GM18517 (cell line): ENCODE measurements around the gene HSPD1.

Source experiments
- ATAC-seq: cut with Tn5 transposase; IDR thresholded peaks from one replicate; pipeline ENCODE4 v1.9.1; 2021; ENCODE audit warnings: mild to moderate bottlenecking, moderate library complexity; ENCODE audit not compliant: unreplicated experiment

Gene HSPD1

DNA sequence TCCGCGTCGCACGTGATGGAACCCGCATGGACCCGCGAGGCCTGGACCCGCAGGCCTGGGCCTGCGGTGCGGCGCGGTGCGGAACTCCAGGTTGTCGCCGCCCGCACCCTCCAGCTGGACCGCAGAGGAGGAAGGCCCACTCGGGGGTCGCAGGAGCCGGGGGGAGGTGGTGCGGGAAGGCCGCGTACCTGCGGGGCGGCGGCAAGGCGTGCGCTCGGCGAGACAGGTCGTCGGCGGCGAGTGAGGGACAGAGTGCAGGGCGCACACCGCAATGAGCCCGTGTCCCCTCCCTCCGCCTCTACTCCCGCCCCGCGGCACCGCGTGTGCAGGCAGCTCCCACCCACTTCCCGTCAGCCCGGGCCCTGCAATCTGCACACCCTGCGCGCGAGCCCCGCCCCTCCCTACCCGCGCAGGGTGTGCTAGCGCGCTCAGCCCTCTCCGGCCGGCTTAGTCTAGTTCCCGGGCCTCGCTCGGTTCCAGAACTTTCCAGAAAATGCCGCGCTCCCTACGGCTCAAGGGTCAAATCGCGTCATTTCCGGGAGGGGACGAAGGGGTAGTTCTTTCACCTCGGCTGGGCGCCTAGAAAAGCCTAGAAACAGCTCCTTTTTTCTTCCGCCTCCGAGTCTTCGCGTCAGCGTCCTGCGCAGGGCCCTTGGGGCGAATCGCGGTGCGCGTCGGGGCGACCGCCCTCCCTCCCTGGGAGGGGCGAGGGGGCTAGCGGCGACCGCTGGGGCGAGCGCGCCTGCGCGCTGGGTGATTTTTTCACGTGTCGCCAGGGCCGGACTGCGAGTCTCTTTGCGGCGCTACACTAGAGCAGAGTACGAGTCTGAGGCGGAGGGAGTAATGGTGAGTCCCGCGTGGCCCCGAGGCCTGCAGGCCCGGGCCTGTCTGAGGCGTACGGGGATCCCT lies at the start of gene HSPD1, which contains the start of gene HSPE1:
HSPD1 (minus strand) TSS at position 247 of the 909 bp plus-strand sequence. CDS start 992 bp downstream, outside the sequence.
HSPE1 (plus strand) TSS at position 786 of the 909 bp plus-strand sequence; CDS start at position 844, 58 bp downstream.
- peak; percentile 88 for ATAC-seq

DNA sequence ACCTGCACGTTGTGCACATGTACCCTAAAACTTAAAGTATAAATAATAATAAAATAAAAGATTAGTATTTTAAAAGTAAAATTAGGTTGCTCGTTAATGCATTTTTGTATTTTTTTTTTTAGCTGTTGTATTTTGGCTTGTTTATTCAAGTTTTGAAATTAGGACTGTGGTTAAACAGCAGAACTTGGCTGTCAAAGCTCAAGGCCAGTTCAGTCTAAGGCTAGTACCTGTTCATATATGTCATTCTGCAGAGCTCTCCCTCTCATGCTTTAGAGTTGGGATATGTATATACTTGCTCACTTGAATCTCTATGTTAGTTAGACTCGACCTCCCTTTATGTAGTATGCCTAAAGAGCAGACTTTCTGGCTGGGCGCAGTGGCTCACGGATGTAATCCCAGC lies 48.9 kb upstream of the HSPD1 start:
- no peak for ATAC-seq

DNA sequence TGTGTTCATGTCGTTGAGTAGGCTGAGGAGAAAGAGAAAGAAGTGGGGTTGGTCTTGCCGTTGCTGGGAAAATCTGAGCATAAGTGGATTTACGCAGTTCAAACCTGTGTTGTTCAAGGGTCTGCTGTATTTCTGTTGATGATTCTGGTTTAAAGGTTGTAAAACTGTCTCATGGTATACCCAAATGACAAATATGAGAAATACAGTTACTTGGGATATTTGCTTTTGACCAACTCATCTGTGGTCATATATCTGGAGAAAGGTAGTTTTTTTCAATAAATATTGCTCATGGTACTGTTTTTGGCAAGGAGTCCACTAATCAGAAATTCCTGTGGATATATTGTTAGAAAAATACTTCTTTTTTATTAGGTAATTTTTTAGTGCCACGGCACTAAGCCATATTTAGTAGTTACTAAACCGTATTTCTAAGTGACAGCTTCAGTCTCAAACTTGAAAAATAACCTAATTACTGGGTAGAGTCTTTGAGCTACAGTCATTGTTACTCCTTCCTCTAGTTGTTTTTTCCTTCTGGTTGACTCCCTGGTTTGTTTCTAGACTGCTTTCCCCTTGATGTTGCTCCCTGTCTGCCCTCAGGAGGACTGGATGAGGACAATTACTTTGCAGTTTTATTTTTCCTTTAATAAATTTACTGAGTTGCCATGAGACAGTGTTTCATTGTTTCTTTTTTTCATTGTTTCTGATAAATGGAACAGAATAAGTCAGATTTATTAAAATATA lies 47.7 kb upstream of the HSPD1 start:
- ATAC-seq: no peak

DNA sequence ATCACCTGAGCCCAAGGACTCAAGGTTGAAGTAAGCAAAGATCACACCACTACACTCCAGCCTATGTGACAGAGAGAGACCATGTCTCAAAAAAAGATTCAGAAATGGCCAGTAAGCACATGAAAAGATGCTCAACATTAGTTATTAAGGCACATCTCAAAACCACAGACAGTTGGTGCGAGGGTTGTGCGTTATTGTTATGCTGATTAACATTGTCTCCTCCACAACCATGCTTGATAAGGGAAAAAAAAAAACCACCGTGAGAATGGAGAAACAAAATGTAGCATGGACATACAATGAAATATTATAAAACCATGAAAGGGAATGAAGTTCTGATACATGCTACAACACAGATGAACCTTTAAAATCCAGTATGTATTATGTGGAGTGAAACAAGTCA lies 43.6 kb upstream of the HSPD1 start:
- ATAC-seq: no peak

GRCh38 chr2:197539734-197540133 lies 40.1 kb upstream of the HSPD1 start:
- ATAC-seq: no peak

DNA sequence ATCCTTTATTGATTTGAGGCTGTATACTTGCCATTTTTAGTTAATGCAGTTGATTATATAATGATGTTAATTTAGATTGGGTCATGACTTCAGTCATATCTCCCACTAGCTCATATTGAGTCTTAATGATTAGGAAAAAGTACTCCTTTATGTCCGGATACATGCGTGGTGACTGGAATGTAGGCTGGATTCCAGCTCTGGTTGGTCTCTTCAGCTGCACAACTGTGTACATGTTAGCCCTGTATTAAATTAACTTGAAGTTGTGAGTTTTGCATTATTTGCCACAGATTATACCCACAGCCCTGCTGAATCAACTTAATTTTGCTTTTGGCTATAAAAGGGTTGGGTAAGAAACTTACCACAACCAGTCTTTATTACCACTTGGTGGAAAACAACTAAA lies 38.8 kb upstream of the HSPD1 start:
- ATAC-seq: no peak

DNA sequence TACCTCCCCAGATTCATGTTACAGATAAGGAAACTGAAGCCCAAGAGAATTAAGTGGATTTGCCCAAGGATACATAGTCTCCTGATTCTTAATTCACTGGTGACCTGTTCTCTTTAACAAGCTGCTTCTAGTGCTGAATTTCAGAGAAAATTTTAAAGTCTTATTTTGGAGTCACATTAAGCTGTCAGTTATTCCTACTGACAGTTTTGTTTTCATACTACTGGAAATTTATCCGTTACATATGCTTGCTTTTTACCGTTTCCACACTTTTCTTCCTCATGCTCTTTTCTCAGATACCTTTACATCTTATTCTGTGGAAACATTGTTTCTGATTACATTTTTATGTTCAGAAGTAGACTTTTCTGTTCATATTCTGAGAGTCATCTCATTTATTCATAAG lies 17.5 kb upstream of the HSPD1 start:
- no peak for ATAC-seq

GRCh38 chr2:197516393-197516761 lies 16.7 kb upstream of the HSPD1 start:
- peak; percentile 12 for ATAC-seq

GRCh38 chr2:197515739-197516392 lies 16.2 kb upstream of the HSPD1 start, which contains the start of gene MOB4:
MOB4 (plus strand) TSS chr2:197516066; CDS start chr2:197516087, 21 bp downstream.
- ATAC-seq: peak; percentile 94

DNA sequence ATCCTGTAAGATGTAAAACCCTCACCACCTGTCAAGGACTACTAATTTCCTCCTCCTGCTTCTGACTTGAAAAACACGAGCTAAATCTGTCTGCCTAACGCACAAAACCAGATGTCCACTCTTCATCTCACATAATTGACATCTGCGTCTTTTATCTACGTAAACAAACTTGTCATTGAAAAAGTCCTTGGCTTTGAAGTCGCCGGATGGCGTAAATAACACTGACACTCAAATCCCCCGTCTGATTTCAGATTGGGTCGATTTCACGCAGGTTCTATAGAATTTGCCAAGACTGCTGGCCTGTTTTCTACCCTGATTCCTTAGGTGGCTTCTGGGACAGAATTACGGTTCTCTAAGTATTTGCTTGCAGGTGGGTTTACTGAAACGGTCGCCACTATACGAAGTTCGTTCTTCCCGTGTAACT lies 15.7 kb upstream of the HSPD1 start:
- peak; percentile 4 for ATAC-seq

GRCh38 chr2:197514754-197515153 lies 15.1 kb upstream of the HSPD1 start:
- ATAC-seq: no peak

GRCh38 chr2:197513915-197514314 lies 14.3 kb upstream of the HSPD1 start:
- ATAC-seq: no peak

GRCh38 chr2:197506658-197507057 lies 7.0 kb upstream of the HSPD1 start:
- ATAC-seq: no peak

DNA sequence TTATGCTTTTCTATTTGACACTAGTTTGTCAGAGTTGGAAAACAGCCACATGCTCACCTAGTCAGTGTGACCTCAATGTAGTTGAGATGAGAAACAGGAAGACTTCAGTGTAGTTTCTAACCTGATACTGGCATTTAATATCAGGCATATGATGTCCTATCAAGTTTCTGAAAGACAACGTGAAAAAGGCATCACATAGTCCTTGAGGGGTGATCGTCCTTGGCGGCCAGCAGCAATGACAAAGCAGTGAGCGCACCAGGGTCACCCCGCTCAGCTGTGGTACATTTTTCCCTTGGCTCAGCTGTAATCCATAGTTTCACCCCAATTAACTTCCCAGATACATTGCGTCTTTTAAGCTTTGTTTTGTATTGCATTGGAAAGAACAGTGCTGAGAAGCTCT lies 4.9 kb upstream of the HSPD1 start:
- no peak for ATAC-seq

DNA sequence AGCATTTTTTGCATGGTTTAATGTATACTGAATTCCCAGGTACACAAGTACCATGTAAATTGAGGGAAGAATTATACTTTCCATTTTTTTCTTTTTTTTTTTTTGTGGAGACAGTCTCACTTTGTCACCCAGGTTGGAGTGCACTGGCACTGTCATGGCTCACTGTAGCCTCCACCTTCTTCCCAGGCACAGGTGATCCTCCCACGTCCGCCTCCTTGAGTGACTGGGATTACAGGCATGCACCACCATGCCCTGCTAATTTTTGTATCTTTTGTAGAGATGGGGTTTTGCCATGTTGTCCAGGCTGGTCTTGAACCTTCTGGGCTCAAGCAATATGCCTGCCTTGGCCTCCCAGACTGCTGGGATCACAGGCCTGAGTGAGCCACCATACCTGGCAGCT lies 4.4 kb upstream of the HSPD1 start:
- no peak for ATAC-seq

GRCh38 chr2:197502685-197503084 lies 3.0 kb upstream of the HSPD1 start:
- no peak for ATAC-seq

DNA sequence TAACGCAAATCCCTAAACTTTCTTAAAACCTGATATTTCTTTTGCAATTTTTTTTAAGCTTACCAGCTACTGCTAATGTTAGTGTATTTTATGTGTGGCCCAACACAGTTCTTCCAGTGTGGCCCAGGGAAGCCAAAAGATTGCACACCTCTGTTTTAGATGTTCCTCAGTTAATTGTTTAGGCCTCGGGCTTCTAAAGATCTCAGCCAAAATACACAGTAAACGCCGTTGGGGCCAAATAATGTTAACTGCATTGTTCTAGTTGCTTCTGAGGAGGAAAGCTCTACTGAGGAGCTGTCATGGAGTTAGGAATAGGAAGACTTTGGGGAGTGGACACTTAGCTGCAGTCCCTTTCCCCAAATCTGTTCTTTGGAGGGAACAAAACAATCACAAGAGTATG lies 2.6 kb upstream of the HSPD1 start:
- no peak for ATAC-seq

- ATAC-seq: peak; percentile 8
These were observed 977 bp upstream of the HSPD1 start for GRCh38 chr2:197500503-197501131.

DNA sequence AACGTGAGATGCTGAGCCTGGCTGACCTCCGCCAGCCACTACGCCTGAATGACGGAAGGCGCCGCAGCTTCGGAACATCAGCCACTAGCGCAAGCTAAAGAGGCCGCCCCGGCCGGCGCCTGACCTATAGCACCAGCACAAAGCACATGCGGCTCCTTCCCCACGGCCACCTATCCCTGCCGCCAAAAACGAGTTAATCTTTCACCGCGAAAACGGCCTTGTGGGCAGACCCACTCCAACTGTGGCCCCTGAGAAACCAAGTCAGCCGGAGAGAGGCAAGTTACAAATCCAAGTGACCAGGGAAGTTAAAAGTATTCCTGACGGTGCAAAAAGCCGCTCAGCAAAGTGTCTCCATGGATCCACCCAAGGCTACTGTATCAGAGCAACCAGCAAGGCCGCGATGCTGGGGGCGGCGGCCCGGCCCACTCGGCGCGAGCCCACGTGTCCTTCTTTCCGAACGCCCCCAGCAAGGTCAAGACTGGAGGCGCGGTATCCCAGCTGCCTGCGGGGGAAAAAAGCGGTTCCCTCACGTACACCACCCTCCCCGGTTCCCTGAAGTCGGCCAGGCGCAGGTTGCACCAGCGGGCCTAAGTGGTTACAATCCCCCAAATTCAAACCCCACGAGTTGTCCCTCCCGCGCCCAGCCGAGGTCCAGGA lies 575 bp downstream of the HSPD1 start:
- peak; percentile 2 for ATAC-seq

GRCh38 chr2:197498235-197498936 lies 1.3 kb downstream of the HSPD1 start:
- ATAC-seq: no peak
